ENCODE measurements around the gene AVEN. TPM values are rescaled to one million over a fixed set of nuclear protein-coding genes. Genes with fewer than 3 reads are reported as not detected.
A peak's percentile ranks its signal among the peaks of the same experiment; 100 is the strongest.

AVEN gene
- total and polyA plus RNA-seq, 8 donors, result 11.3 to 16.9 (median 15.1) TPM

DNA sequence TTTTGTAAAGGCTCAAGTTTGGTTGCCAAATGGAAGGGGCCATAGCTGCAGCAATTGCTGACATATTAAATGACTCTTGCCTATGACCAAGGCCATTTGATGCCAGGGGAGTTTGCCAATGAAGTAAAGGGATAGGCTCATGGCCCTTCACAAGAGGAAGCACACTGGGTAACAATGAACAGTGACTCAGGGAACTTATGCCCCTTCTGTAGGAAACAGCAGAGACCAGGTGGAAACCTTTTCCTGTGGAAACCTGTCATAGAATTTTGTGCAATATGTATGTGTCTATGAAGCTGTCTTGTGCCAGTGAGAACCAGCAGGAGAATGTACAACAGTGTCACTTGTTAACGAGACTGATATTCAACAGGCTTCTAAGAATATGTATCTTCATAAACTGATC, 25.4 kb upstream of the AVEN start:
- Histone ChIP-seq H3K4me1 (peaks cover 0 to 6% of the 10 kb centered on the region in 2 donors), H3K27me3 (no peaks in the 10 kb centered on the region), H3K9me3 (no peaks in the 10 kb centered on the region), H3K27ac (no peak overlapping the region), H3K36me3 (no peaks in the 10 kb centered on the region), H3K4me3 (no peak overlapping the region)
- ATAC-seq (no peak), DNase-seq (no peak)
- TF ChIP-seq, protein P1, sequence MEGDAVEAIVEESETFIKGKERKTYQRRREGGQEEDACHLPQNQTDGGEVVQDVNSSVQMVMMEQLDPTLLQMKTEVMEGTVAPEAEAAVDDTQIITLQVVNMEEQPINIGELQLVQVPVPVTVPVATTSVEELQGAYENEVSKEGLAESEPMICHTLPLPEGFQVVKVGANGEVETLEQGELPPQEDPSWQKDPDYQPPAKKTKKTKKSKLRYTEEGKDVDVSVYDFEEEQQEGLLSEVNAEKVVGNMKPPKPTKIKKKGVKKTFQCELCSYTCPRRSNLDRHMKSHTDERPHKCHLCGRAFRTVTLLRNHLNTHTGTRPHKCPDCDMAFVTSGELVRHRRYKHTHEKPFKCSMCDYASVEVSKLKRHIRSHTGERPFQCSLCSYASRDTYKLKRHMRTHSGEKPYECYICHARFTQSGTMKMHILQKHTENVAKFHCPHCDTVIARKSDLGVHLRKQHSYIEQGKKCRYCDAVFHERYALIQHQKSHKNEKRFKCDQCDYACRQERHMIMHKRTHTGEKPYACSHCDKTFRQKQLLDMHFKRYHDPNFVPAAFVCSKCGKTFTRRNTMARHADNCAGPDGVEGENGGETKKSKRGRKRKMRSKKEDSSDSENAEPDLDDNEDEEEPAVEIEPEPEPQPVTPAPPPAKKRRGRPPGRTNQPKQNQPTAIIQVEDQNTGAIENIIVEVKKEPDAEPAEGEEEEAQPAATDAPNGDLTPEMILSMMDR (IDR thresholded peaks at IDR 0.05), result no peak
- intact Hi-C loops (cut with DNase I), result loop anchor here in 1 of 2 donors (5.0 to 10.0 kb wide), 2 partner anchors 150 to 523 kb away; partner anchors contain the start of gene KATNBL1

DNA sequence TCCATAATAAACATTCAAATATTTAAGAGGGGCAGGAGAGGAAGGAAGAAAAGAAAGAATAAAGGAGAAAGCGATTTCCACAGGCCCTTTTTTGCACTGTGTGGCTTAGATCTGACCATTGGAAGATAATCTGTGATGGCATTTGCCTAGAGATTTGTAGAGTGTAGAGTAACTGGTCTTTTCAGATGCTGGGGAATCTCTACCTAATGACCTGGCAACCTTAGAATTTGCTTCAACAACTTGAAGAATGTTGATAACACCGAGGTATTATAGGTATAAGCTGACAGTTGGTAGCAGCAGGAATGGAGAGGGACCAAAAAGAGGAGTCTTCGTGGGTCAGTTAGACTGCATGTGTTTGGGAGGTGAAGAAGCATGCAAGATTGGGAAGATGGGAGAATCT, 20.9 kb upstream of the AVEN start:
- intact Hi-C loops (cut with DNase I), result loop anchor here in 1 of 2 donors (5.0 to 10.0 kb wide), 2 partner anchors 155 to 527 kb away; partner anchors contain the start of gene KATNBL1
- no peaks in the 10 kb centered on the region for H3K27me3 ChIP-seq
- H3K4me1 ChIP-seq, result peaks cover 0 to 6% of the 10 kb centered on the region in 2 donors
- H3K36me3 ChIP-seq, result no peaks in the 10 kb centered on the region
- H3K27ac ChIP-seq, result no peak overlapping the region
- H3K4me3 ChIP-seq, result no peak overlapping the region
- H3K9me3 ChIP-seq, result no peaks in the 10 kb centered on the region
- TF ChIP-seq, protein P1 (IDR thresholded peaks at IDR 0.05), result no peak
- ATAC-seq (no peak), DNase-seq (no peak)

DNA sequence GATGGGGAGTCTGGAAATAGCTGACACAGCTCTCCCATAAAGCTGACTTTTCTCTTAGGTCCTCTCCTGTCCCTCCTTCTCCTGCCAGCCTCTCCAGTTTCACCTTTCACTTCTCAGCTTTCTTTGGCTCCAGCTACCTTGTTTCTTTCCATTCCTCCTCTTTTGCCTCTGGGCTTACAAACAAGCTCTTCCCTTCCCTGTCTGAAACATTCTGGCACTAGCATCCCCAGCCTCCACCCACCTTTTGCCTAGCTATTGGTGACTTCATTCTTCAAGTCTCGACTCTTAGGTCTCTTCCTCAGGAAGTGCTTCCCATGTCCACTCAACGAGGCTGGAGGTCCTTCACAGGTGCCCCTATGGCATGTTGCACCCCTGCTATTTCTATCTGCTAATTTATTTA, 20.5 kb upstream of the AVEN start:
- Histone ChIP-seq H3K27ac (no peak overlapping the region), H3K9me3 (no peaks in the 10 kb centered on the region), H3K4me3 (no peak overlapping the region), H3K27me3 (no peaks in the 10 kb centered on the region), H3K4me1 (peaks cover 0 to 6% of the 10 kb centered on the region in 2 donors), H3K36me3 (no peaks in the 10 kb centered on the region)
- TF ChIP-seq, protein P1 (IDR thresholded peaks at IDR 0.05), result no peak
- DNase-seq, result no peak
- intact Hi-C loops (cut with DNase I), result no loop called here
- ATAC-seq, result no peak

DNA sequence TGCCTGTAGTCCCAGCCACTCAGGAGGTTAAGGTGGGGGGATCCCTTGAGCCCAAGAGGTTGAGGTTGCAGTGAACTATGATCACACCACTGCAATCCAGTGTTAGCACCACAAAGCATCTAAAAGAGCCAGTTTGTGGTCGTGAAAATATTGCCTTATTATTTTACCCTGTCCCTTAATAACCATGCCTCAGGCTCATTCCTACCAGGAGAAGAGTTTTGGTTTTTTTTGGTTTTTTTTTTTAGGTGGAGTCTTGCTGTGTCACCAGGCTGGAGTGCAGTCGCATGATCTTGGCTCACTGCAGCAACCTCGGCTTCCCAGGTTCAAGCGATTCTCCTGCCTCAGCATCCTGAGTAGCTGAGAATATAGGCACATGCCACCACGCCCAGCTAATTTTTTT, 17.9 kb upstream of the AVEN start:
- Histone ChIP-seq H3K9me3 (peaks cover 0 to under 1% of the 10 kb centered on the region in 2 donors), H3K27ac (no peak overlapping the region), H3K27me3 (no peaks in the 10 kb centered on the region), H3K36me3 (no peaks in the 10 kb centered on the region), H3K4me1 (peaks cover 0 to 3% of the 10 kb centered on the region in 2 donors), H3K4me3 (no peak overlapping the region)
- ATAC-seq (no peak), DNase-seq (no peak)
- TF ChIP-seq, protein P1 (IDR thresholded peaks at IDR 0.05), result no peak
- intact Hi-C loops (cut with DNase I), result no loop called here

- H3K4me3 ChIP-seq, result no peak overlapping the region
- peak overlapping the region in 1 of 2 donors; percentile 48 for H3K27ac ChIP-seq
- no peaks in the 10 kb centered on the region for H3K27me3 ChIP-seq
- TF ChIP-seq, protein P1 (IDR thresholded peaks at IDR 0.05), result no peak
- H3K9me3 ChIP-seq, result peaks cover 0 to 9% of the 10 kb centered on the region in 2 donors
- intact Hi-C loops (cut with DNase I), result no loop called here
- ATAC-seq, result peak; percentile 48
- DNase-seq, result no peak
- H3K36me3 ChIP-seq, result no peaks in the 10 kb centered on the region
- H3K4me1 ChIP-seq, result no peaks in the 10 kb centered on the region
These were observed 17.0 kb upstream of the AVEN start for GRCh38 chr15:34055868-34056595.

Data from left lung (tissue), 10 donors.